22Rv1 (cell line): ENCODE results near the gene TBKBP1.

Source experiments
- CTCF ChIP-seq: fragments of 450-650 bp; IDR thresholded peaks from 2 replicates; pipeline ENCODE4 v1.5.1; 2017; ENCODE audit warnings: mild to moderate bottlenecking
- ZFX ChIP-seq: fragments of 450-650 bp; IDR thresholded peaks from 2 replicates; pipeline ENCODE4 v1.6.1; 2017; ENCODE audit warnings: antibody characterized with exemption, borderline replicate concordance

GRCh38 chr17:47686276-47686635, 7.7 kb upstream of the TBKBP1 start:
- TF ChIP-seq CTCF = no peak
- no peak for TF ChIP-seq ZFX
